WTC11 (cell line): ENCODE results near the gene CNN2. TPM values are rescaled to one million over a fixed set of nuclear protein-coding genes. Genes with fewer than 3 reads are reported as not detected.

Source experiments
- ATAC-seq: fragments of 200-7000 bp; cut with Tn5 transposase; 2 replicates; pipeline ENCODE4 v1.10.0; 2021; ENCODE audit warnings: mild to moderate bottlenecking, moderate library complexity
- CTCF ChIA-PET: fragments of 300-600 bp; sonication (Branson Sonifier 250); formaldehyde crosslinking; loops from one replicate; lab custom pipeline; 2021; ENCODE audit warnings: antibody characterized with exemption; lab: Charles Lee
- POLR2A ChIA-PET: fragments of 350-600 bp; sonication (Branson Sonifier 250); formaldehyde crosslinking; loops from one replicate; lab custom pipeline; 2021; ENCODE audit warnings: antibody characterized with exemption; lab: Charles Lee
- DNase-seq: peaks from one replicate; pipeline ENCODE4 v3.0.0; 2021; ENCODE audit warnings: low spot score
- H3K27ac Mint-ChIP-seq: 2 replicates; pipeline ENCODE4 v1.8.0; 2021; ENCODE audit warnings: mixed read lengths
- H3K27me3 Mint-ChIP-seq: 2 replicates; pipeline ENCODE4 v1.8.0; 2021; ENCODE audit warnings: low read depth, mild to moderate bottlenecking, moderate library complexity, mixed read lengths
- H3K36me3 Mint-ChIP-seq: 2 replicates; pipeline ENCODE4 v1.8.0; 2021; ENCODE audit warnings: mixed read lengths
- H3K4me1 Mint-ChIP-seq: 2 replicates; pipeline ENCODE4 v1.8.0; 2022; ENCODE audit warnings: mixed read lengths
- H3K4me3 Mint-ChIP-seq: 2 replicates; pipeline ENCODE4 v1.8.0; 2021; ENCODE audit warnings: mild to moderate bottlenecking, moderate library complexity, mixed read lengths
- H3K9me3 Mint-ChIP-seq: 2 replicates; pipeline ENCODE4 v1.8.0; 2021; ENCODE audit warnings: mixed read lengths
- ARID4B ChIP-seq: sonication (generic); formaldehyde crosslinking; IDR thresholded peaks from 2 replicates; pipeline ENCODE4 v1.8.0; 2023; ENCODE audit warnings: missing genetic modification reagents, mild to moderate bottlenecking, borderline replicate concordance
- CDX4 ChIP-seq: fragments of 250-450 bp; sonication (Bioruptor Pico); IDR thresholded peaks from 2 replicates; pipeline ENCODE4 v1.9.0; 2021; ENCODE audit warnings: moderate library complexity, mild to moderate bottlenecking, inconsistent platforms, borderline replicate concordance
- ERG ChIP-seq: fragments of 250-450 bp; sonication (Bioruptor Pico); IDR thresholded peaks from 2 replicates; pipeline ENCODE4 v1.8.0; 2021; ENCODE audit warnings: mild to moderate bottlenecking
- FOXK1 ChIP-seq: sonication (generic); formaldehyde crosslinking; IDR thresholded peaks from 2 replicates; pipeline ENCODE4 v1.8.0; 2022; ENCODE audit warnings: mild to moderate bottlenecking, moderate library complexity, missing genetic modification reagents
- HMGXB4 ChIP-seq: sonication (generic); formaldehyde crosslinking; IDR thresholded peaks from 2 replicates; pipeline ENCODE4 v1.8.1; 2023; ENCODE audit warnings: mild to moderate bottlenecking, moderate library complexity, missing genetic modification reagents
- JAZF1 ChIP-seq: fragments of 250-450 bp; sonication (Bioruptor Pico); IDR thresholded peaks from 2 replicates; pipeline ENCODE4 v1.9.0; 2021; ENCODE audit warnings: moderate library complexity, mild to moderate bottlenecking, inconsistent platforms
- NFYB ChIP-seq: sonication (generic); formaldehyde crosslinking; conservative IDR thresholded peaks from 2 replicates; pipeline ENCODE4 v1.8.0; 2022; ENCODE audit warnings: low read depth, missing genetic modification reagents
- NR2C2 ChIP-seq: sonication (generic); formaldehyde crosslinking; IDR thresholded peaks from 2 replicates; pipeline ENCODE4 v1.8.0; 2022; ENCODE audit warnings: mild to moderate bottlenecking, missing genetic modification reagents
- PRRX2 ChIP-seq: fragments of 250-450 bp; sonication (Bioruptor Pico); IDR thresholded peaks from 2 replicates; pipeline ENCODE4 v1.8.0; 2021; ENCODE audit warnings: mild to moderate bottlenecking
- RELA ChIP-seq: sonication (generic); formaldehyde crosslinking; IDR thresholded peaks from 2 replicates; pipeline ENCODE4 v1.8.1; 2022; ENCODE audit warnings: missing genetic modification reagents, mild to moderate bottlenecking, borderline replicate concordance
- RORB ChIP-seq: fragments of 250-450 bp; sonication (Bioruptor Pico); IDR thresholded peaks from 2 replicates; pipeline ENCODE4 v1.9.0; 2021; ENCODE audit warnings: mild to moderate bottlenecking
- SMAD4 ChIP-seq: sonication (generic); formaldehyde crosslinking; IDR thresholded peaks from 2 replicates; pipeline ENCODE4 v1.8.0; 2022; ENCODE audit warnings: mild to moderate bottlenecking, missing genetic modification reagents
- SP1 ChIP-seq: sonication (generic); formaldehyde crosslinking; conservative IDR thresholded peaks from 2 replicates; pipeline ENCODE4 v1.8.1; 2022; ENCODE audit warnings: missing genetic modification reagents
- TCF7 ChIP-seq: sonication (generic); formaldehyde crosslinking; IDR thresholded peaks from 2 replicates; pipeline ENCODE4 v1.8.0; 2022; ENCODE audit warnings: mild to moderate bottlenecking, low read depth, missing genetic modification reagents, moderate library complexity
- TEAD4 ChIP-seq: sonication (generic); formaldehyde crosslinking; IDR thresholded peaks from 2 replicates; pipeline ENCODE4 v1.8.0; 2022; ENCODE audit warnings: mild to moderate bottlenecking, missing genetic modification reagents
- ZBTB21 ChIP-seq: sonication (generic); formaldehyde crosslinking; IDR thresholded peaks from 2 replicates; pipeline ENCODE4 v1.8.1; 2023; ENCODE audit warnings: mild to moderate bottlenecking, missing genetic modification reagents, borderline replicate concordance
- ZNF138 ChIP-seq: sonication (generic); formaldehyde crosslinking; conservative IDR thresholded peaks from 2 replicates; pipeline ENCODE4 v1.8.1; 2022; ENCODE audit warnings: mild to moderate bottlenecking, moderate library complexity, missing genetic modification reagents
- ZNF232 ChIP-seq: sonication (generic); formaldehyde crosslinking; IDR thresholded peaks from 2 replicates; pipeline ENCODE4 v1.8.0; 2022; ENCODE audit warnings: mild to moderate bottlenecking, missing genetic modification reagents
- ZNF416 ChIP-seq: fragments of 250-450 bp; sonication (Bioruptor Pico); IDR thresholded peaks from 2 replicates; pipeline ENCODE4 v1.9.0; 2021; ENCODE audit warnings: mild to moderate bottlenecking, inconsistent platforms
- total RNA-seq: library from RNA; stranded (reverse); gene quantifications from 3 replicates; pipeline ENCODE4 v1.2.3, GENCODE V29; 2021
- TF ChIP-seq, protein P1 (sequence below): sonication (generic); formaldehyde crosslinking; IDR thresholded peaks from 2 replicates; pipeline ENCODE4 v1.8.0; 2022; ENCODE audit warnings: mild to moderate bottlenecking, missing genetic modification reagents

Gene CNN2
- total RNA-seq, 1 experiment from 2014 or later = 390 TPM

- ATAC-seq = no peak
- Mint-ChIP-seq H3K9me3 (no peaks in the 10 kb centered on the region), H3K4me3 (no peak overlapping the region), H3K36me3 (peaks cover 18% of the 10 kb centered on the region)
- DNase-seq = peak; percentile 13
- POLR2A ChIA-PET = interaction anchor here (0.5 to 1.0 kb wide), 2 partner anchors 14 to 308 kb away, joined by 3 to 4 read pairs; no protein-coding TSS in a partner anchor
- TF ChIP-seq NR2C2 (CRISPR knock-in tag) (no peak), SMAD4 (CRISPR knock-in tag) (no peak), RELA (no peak), TEAD4 (CRISPR knock-in tag) (no peak), HMGXB4 (CRISPR knock-in tag) (no peak), ERG (CRISPR knock-in tag) (no peak), PRRX2 (CRISPR knock-in tag) (no peak), ARID4B (no peak), ZNF232 (CRISPR knock-in tag) (no peak), CDX4 (CRISPR knock-in tag) (no peak), FOXK1 (CRISPR knock-in tag) (no peak), ZNF416 (no peak)
- TF ChIP-seq, protein P1, sequence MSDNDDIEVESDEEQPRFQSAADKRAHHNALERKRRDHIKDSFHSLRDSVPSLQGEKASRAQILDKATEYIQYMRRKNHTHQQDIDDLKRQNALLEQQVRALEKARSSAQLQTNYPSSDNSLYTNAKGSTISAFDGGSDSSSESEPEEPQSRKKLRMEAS = no peak
- TF ChIP-seq, all 79 proteins: peak for 0
- no peak overlapping the region; the same call in 1 of the 2 replicates for H3K27ac Mint-ChIP-seq
- CTCF ChIA-PET = interaction anchor here (0.6 to 1.4 kb wide), 6 partner anchors 20 to 124 kb away, joined by 3 to 4 read pairs (median 3); no protein-coding TSS in a partner anchor
- no peaks in the 10 kb centered on the region for H3K4me1 Mint-ChIP-seq
- H3K27me3 Mint-ChIP-seq = no peaks in the 10 kb centered on the region
Measured at GRCh38 chr19:990746-991145, 35.7 kb upstream of the CNN2 start.

GRCh38 chr19:991174-991931 is 35.1 kb upstream of the CNN2 start:
- POLR2A ChIA-PET = interaction anchor here (0.5 to 1.0 kb wide), 2 partner anchors 13 to 308 kb away, joined by 3 to 4 read pairs; no protein-coding TSS in a partner anchor
- Mint-ChIP-seq H3K27me3 (no peaks in the 10 kb centered on the region), H3K27ac (no peak overlapping the region), H3K9me3 (no peaks in the 10 kb centered on the region), H3K4me1 (0 out of 2 replicates have a peak, but pooled peaks cover under 1% of the 10 kb centered on the region), H3K36me3 (peaks cover 18% of the 10 kb centered on the region), H3K4me3 (no peak overlapping the region)
- TF ChIP-seq JAZF1 (no peak), ZNF138 (CRISPR knock-in tag) (no peak), TCF7 (CRISPR knock-in tag) (no peak), SP1 (CRISPR knock-in tag) (no peak), ZBTB21 (CRISPR knock-in tag) (no peak), ARID4B (no peak), NFYB (no peak), RORB (no peak)
- peak; percentile 91 for DNase-seq
- ATAC-seq = peak; percentile 72
- CTCF ChIA-PET = interaction anchor here (0.5 to 1.4 kb wide), 9 partner anchors 21 to 253 kb away, joined by 3 to 4 read pairs (median 3); no protein-coding TSS in a partner anchor
